Activated T-cell treated with anti-CD3 and anti-CD28 coated beads for 24 hours (primary cell): ENCODE results near the gene LANCL2.
"Not testable (repeated sequence)": the region's sequence is repeated elsewhere in the genome, so short reads cannot be mapped to it uniquely, and the experiment has no call there.

Experiments used
- DNase-seq: peaks from one replicate; pipeline ENCODE4 v3.0.0-alpha.2; 2020; ENCODE audit warnings: low read depth

LANCL2 gene

DNA sequence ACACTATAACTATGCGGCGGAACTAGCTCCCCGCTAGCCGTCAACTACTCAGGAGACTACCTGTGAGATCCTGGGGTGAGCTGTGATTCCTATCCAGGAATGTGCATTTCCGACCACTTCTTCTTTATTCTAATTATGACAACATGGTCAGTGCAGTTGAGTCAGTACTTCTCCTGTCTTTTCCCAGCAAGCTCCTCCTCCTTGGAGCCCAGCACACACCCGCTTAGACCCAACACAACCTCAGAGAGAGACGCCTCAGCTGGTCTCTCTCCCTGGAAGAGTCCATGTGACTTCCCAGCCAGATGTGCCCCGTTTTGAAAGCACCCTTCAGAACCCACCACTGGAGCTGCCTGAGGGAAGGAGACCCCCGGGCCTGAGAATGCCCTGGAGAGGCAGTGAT is 106.5 kb downstream of the LANCL2 start:
- not testable (repeated sequence) for DNase-seq

DNA sequence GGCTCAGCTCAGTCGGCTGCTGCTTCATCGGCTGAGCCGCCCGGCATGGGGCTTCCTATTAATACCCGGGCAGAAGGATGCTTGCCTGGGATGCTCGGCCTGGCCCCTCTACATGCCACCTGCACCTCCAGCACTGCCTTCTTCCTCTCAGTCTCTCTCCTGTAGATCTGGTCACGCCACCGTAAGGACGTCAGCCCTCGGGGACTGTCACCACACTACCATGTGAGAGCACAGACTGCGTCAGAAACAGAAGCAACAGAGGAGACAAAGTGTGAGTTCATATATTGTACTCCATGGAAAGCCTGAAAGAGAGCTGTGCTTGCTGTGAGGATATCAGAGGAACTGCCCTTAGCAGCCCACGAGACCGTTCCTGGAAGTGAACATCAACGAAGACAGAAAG is 107.3 kb downstream of the LANCL2 start:
- not testable (repeated sequence) for DNase-seq

DNA sequence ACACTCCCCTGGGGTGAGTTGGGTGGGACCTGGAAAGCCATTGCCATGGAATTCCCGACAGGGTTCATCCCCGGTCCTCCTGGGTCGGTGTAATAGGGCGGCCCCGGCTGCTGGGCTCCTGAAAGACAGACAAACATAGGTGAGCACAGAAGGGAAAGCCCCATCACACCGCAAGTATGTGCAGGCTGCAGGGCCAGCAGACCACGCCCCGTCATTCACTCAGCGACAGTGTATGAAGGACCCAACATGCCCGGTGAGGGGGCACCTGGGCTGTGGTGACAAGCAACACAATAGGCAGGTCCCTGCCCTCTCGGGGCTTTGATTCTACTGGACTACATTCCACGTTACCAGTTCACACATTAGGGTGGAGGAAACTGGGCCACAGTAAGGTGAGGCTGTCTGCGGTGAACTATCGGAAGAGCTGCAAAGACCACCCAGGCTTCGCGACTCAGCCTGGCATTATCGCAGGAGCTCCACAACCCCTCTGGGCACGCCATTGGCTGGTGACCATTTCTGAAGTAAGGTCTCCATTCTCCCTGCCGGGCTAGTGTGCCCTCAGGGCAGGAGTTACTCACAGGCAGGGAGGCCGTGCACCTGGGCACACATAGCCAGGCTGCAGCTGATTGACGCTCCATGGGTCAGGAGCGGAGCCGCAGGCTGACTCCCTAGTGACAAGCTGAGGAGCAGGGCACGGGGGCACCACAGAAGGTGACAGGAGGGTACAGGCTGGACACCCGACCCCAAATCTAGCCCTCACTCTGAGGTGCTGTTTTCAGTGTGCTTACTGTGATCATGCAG is 108.0 kb downstream of the LANCL2 start:
- no peak for DNase-seq

DNA sequence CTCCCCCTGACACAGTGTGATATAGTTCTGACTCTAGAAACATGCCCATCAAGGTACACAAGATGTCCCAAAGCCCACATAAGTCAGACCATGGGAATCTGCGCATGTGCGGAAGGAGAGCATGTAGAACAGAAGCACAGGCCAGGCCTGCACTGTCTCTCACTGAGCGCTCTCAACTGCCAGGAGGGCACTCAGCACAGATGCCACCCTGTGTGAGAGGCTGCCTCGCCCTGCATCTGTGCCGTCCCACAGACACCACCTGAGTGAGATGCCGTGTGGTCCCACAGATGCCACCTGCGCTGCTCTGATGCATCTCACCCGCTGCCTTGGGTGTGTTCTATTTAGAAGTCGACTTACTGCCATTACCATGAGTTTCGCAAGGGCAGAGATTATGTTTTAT is 108.8 kb downstream of the LANCL2 start:
- no peak for DNase-seq

DNA sequence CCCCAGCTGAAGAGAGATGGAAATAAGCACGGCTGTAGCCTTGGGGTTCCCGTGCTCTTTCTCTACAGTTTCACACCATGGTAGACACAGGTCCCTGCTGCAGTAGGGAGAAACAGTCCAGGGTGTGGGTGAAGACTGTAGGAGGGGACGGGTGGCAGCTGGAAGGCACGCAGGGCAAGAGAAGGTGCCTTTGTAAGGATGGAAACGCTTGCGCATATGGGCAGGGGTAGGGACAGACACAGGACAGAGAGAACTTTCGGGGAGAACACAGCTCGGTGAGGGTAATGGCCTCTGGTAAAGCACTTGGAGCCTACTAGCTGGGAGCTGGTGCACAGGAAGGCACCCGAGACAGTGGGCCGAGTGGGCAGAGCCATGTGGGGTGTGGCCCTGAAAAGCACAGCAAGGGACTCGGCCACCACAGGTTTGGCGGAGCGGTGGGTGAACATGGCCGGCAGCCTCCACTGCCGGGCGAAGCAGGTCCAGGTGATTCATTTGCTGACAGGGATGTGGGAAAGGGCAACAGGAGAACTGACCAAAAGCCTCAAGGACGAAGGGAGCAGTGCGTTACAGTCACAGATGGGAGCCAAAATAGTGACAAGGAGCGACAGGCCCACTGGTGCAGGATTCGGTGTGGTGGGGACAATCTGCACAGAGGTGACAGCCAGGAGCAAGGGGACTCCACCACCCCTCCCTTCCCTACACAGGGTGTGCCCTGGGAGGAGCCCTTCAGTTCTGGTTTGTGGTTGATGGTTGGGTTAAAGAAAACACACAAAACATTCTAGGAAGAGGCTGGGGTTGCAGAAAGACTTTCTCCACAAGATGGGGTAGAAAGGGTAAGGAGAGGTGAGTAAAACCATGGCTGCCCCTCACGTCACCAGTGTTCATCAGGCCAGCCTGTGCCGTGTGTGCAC is 110.1 kb downstream of the LANCL2 start:
- no peak for DNase-seq

DNA sequence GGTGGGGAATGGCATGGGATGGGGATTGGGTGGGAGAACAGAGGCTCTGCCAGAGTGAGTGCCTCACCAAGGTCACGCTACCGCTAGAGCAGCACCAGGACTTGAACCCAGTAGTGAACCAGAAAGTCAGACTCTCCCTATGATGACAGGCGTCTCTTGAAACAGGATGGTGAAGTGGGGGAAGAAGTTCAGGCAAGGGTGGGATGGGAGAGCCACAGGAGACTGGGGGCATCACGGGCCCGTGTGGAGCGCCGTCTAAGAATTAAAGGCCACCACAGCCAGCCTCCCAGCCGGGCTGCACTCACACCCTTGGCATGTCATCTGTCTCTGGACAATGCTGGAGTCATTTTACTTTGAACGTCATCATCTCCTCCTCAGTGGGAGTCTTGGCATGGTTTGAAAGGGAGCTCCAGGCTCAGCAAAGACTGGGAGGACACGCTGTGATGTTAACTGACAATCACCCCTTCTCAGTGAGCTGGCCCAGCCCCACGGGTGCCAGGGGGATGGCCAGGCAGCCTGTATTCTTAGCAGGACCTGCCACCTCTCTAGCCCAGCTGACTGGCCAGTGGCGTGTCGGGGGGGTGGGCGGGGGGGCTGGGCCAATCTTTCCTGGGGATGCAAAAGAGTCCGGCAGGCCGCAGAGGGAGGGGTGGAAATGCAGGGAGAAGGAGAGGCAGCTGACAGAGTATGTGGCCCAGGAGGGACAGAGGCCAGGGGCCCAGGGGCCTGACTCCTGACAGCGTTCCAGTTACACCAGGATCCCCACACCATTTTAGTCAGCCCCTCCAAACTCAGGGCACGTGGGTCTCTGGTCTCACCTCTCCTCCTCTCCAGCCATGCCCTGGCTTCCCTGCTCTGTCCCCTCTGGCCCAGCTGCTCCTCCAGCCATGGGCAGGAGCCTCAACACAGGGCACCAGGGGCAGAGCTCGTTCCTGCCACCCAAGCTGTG is 111.0 kb downstream of the LANCL2 start:
- DNase-seq, result no peak

DNA sequence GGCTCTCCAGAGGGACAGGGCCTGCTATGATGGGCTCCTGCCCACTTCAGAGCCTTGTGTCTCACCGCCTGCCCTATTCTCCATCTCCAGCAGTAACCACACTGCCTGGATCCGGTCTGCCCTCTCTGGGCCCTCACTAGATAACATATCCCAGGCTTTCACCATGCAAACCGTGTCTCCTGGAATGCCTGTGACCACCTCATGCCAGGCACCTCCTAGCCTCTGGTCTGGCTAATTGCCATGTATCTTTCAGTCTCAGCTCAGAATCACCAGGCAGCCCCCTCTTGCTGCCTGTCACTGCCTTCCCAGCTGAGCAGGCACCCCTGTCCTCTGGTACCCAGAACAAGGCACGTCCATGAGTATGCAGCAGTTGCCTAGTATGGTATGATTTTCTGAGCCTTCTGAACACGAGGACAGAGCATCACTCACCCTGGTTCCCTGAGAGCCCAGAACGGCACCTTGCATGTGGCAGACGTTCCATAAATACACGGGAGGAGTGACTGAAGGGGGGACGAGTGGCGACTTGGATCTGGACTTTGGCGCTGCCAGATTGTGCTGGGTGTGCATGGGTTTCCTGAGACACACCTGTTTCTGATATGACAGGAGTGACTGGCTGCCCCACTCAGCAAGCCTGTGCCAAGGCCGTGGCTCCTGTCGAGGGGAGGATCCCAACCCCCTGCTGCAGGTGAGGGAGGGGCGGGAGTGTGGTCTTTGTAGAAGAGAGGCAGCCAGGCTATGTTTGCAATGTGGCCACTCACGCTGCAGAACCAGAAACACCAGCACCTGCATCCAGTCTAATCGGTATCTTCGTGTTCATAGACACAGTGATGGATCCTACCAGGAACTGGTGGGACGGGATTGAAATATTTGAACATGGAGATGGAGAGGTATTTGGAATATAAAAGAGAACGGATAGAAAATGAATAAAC is 112.0 kb downstream of the LANCL2 start:
- no peak for DNase-seq

DNA sequence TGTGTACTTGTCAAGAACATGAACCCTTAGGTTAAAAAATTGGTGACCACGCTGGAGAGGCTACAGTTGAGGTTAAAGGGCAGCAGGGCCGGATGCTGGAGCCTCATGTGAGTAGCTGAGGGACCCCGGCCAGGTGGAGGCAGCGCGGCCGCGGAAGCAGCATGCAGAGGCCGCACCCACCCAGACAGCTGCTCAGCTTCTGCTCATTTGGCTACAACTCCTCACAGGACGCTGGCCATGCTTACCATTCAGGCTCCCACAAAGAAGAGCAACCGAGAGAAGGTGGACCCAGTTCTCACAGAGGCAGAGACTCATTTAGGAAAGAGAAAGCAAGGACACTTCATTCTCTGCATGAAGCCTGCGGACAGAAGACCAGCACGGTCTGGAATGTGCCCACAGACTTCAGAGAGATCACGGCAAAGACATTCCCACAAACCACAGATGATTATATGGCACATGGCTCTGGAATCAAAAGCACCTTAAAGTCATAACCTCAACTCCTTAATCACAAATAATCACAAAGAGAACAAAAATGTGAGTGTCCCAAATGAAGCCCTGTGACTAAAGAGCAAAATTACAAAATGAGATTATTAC is 112.7 kb downstream of the LANCL2 start:
- no peak for DNase-seq

DNA sequence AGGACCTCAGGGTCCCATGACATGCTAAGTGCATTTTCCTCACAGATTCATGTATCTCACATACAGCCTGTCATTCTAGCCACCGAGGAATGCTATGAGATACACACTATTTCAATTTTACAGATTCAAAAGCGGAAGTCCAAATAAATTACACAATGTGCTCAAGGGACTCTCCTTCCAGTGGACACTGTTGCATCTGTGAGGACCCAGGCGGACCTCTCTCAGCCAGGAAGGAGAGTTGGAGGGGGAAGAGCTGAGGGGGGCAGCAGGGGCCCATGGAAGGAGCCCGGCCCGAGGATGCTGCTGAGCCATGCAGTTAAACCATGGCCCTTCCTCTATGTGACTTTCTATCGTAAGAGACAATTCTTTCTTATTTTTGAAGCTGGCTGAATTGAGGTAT is 113.6 kb downstream of the LANCL2 start:
- no peak for DNase-seq

DNA sequence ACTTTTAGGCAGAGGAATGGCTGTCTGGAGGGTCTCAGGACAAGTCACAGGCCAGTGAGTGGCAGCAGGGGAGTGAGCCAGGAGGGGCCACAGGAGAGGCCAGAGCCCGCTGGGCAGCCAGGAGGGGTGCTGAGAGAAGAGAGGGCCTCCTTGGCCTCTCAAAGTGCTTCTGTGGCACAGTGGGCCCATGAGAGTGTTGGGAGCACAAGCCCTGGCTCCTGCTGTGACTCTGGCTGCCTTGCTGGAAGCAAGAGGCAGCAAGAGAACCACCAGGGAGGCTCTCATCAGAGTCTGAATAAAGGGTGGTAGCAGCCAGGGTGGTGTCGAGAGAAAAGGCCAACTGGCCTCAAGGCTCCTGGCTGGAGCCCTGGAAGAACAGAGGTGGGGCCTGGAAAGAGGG is 116.0 kb downstream of the LANCL2 start:
- no peak for DNase-seq

DNA sequence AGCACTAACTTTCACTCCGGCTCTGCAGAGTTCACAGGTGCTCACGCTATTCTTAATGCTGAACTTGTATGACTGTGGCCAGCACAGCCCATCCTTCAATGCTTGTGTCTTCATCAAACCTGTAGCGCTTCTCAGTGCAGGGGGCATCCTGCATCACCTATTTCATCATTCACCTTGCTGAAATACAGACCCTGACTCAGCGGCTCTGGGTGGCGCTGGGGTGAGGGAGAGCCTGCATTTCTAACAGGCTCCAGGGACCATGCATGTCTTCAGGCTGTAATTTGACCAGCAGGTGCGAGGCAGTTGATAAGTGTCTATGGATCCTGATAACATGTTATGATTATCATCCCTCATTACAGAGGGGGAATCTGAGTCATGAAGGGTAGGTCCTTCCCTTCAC is 117.9 kb downstream of the LANCL2 start:
- DNase-seq, result no peak
